ENCODE data around the gene SMYD4.

GRCh38 chr17:1733759-1734158, 95.9 kb downstream of the SMYD4 start:
- TF ChIP-seq CTCF (IDR thresholded peaks at IDR 0.05) = no peak
- TF ChIP-seq EZH2 (IDR thresholded peaks at IDR 0.05; ENCODE audit: borderline replicate concordance, insufficient read depth, low read depth, low read length, poor library complexity, severe bottlenecking) = no peak

All from B cell (primary cell).